ENCODE measurements around the gene CYP2A13. TPM values are rescaled to one million over a fixed set of nuclear protein-coding genes. Genes with fewer than 3 reads are reported as not detected.

CYP2A13 gene
- polyA plus RNA-seq, 6 donors from 2014 or later = not detected

Other genes starting within 250 kb of the CYP2A13 start
- gene CYP2A6, start 238.0 kb upstream of the CYP2A13 start, polyA plus RNA-seq (ENCODE audit: low read depth in 6 of 6) = not detected
- gene CYP2A7, start 206.2 kb upstream of the CYP2A13 start, polyA plus RNA-seq (ENCODE audit: low read depth in 6 of 6) = not detected
- not detected for gene CYP2B6, start 97.2 kb upstream of the CYP2A13 start, polyA plus RNA-seq (ENCODE audit: low read depth in 6 of 6)
- gene CYP2F1, start 26.0 kb downstream of the CYP2A13 start, polyA plus RNA-seq (ENCODE audit: low read depth in 6 of 6) = under 1 TPM in 1 of 6 donors, not detected in 5; 0.13 TPM
- gene CYP2S1, start 104.8 kb downstream of the CYP2A13 start, polyA plus RNA-seq (ENCODE audit: low read depth in 6 of 6) = not detected
- gene AXL, start 130.8 kb downstream of the CYP2A13 start, polyA plus RNA-seq (ENCODE audit: low read depth in 6 of 6) = 1 to 10 TPM in 1 of 6 donors, under 1 TPM in 4, not detected in 1; 0.05 to 1.4 (median 0.26) TPM
- 10 to 100 TPM; 26.2 to 85.3 (median 54.4) TPM for gene HNRNPUL1, start 175.9 kb downstream of the CYP2A13 start, polyA plus RNA-seq (ENCODE audit: low read depth in 6 of 6)
- 10 to 100 TPM; 19.8 to 37.2 (median 31.7) TPM for gene CCDC97, start 221.7 kb downstream of the CYP2A13 start, polyA plus RNA-seq (ENCODE audit: low read depth in 6 of 6)

All from naive B cell (primary cell).